Measurements from ENCODE around the gene PRPF6.

Gene PRPF6

DNA sequence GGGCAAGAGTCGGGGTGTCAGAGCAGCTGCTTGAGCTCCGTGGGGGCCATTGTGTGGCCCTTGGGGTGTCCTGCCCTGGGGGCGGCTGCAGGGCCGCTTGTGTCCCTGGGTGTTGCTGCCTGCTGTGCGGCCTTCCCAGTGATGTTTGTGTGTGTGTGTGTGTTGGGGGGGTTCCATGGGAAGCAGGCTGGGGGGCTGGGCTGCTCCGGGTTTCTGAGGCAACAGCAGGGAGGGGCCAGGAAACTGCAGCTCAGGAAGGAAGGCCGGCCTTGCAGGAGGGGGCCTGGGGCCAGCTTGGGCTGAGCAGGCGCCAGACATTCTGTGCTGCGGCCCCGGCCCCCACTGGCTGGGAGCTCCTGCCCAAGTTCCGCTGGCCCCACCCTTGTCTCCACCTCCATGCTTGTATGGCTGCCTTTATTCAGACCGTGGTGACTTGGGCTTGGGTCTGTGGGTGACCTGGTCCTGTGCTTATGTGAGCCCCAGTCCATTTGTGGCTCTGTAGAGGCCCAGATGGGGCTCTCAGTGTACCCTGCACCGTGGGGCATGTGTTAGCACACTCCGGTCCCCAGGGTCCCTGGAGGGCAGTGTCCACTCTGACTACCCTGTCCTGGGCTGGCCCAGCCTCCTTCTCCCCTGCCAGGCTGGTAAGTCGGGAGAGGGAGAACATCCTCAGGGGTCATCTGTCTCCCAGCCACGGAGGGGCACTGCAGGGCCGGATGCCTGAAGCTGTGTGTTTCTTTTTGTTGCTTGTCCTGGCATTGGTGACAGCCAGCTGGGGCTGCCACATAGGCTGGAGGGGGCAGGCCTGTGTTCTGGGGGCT, 73.1 kb downstream of the PRPF6 start:
- peak overlapping the region; percentile 47 to 62 for H3K4ac ChIP-seq (ENCODE audit: low read depth in 1 of 2, low read length in 2 of 2)
- H3K36me3 ChIP-seq (ENCODE audit: control insufficient read depth in 1 of 2, insufficient read depth in 2 of 2, low read depth in 1 of 2, low read length in 2 of 2) = no peaks in the 10 kb centered on the region
- peak overlapping the region; percentile 93 for H4K8ac ChIP-seq (ENCODE audit: low read length)
- H3K4me1 ChIP-seq (ENCODE audit: control insufficient read depth, insufficient read depth, low read depth, low read length) = peaks cover 53% of the 10 kb centered on the region
- H4K91ac ChIP-seq (ENCODE audit: low read length) = peak overlapping the region; percentile 93
- H3K14ac ChIP-seq (ENCODE audit: low read length in 2 of 2) = peak overlapping the region in 1 of 2 experiments; percentile 76
- peaks cover 30 to 81% of the 10 kb centered on the region in 2 experiments for H3K27me3 ChIP-seq (ENCODE audit: control insufficient read depth in 1 of 2, insufficient read depth in 1 of 2, low read length in 2 of 2)
- H2BK12ac ChIP-seq (ENCODE audit: low read length in 2 of 2) = peak overlapping the region; percentile 59 to 92
- H3K79me1 ChIP-seq (replicated peaks; ENCODE audit: low read length, poor library complexity, severe bottlenecking) = no peaks in the 10 kb centered on the region
- H3K27ac ChIP-seq (ENCODE audit: low read length, poor library complexity, severe bottlenecking) = no peak overlapping the region
- no peak overlapping the region for H3K4me2 ChIP-seq (ENCODE audit: low read length, poor library complexity, severe bottlenecking)
- peak overlapping the region; percentile 39 for H2AK5ac ChIP-seq (ENCODE audit: low read length, severe bottlenecking)
- peak overlapping the region; percentile 73 for H2BK120ac ChIP-seq (ENCODE audit: low read depth, low read length)
- peak overlapping the region in 1 of 2 experiments; percentile 51 for H3K23ac ChIP-seq (ENCODE audit: low read length in 2 of 2)
- H3K18ac ChIP-seq (ENCODE audit: low read depth in 1 of 2, low read length in 2 of 2) = peak overlapping the region; percentile 76 to 78
- WGBS = 31% methylated on average over 17 of the region's 17 CpGs
- H2BK5ac ChIP-seq (ENCODE audit: low read depth, low read length, poor library complexity, severe bottlenecking) = no peak overlapping the region
- H3K9me3 ChIP-seq (ENCODE audit: control insufficient read depth, low read length) = no peaks in the 10 kb centered on the region
- H3K9ac ChIP-seq (ENCODE audit: low read length) = no peak overlapping the region
- peak overlapping the region; percentile 57 for H2AFZ ChIP-seq (ENCODE audit: low read depth, low read length)
- no peak overlapping the region for H3K4me3 ChIP-seq (ENCODE audit: insufficient read depth in 1 of 2, low read depth in 1 of 2, low read length in 2 of 2)
- peak; percentile 57 for DNase-seq
- peak overlapping the region; percentile 82 for H2BK15ac ChIP-seq (ENCODE audit: low read depth, poor library complexity, severe bottlenecking)

GRCh38 chr20:64055396-64055892, 74.5 kb downstream of the PRPF6 start:
- H3K79me1 ChIP-seq (replicated peaks; ENCODE audit: low read length, poor library complexity, severe bottlenecking) = no peaks in the 10 kb centered on the region
- H2BK5ac ChIP-seq (ENCODE audit: low read depth, low read length, poor library complexity, severe bottlenecking) = peak overlapping the region; percentile 10
- peak overlapping the region; percentile 73 to 74 for H3K4ac ChIP-seq (ENCODE audit: low read depth in 1 of 2, low read length in 2 of 2)
- H2BK15ac ChIP-seq (ENCODE audit: low read depth, poor library complexity, severe bottlenecking) = no peak overlapping the region
- no peaks in the 10 kb centered on the region for H3K9me3 ChIP-seq (ENCODE audit: control insufficient read depth, low read length)
- H2BK120ac ChIP-seq (ENCODE audit: low read depth, low read length) = peak overlapping the region; percentile 77
- 89% methylated on average over 9 of the region's 9 CpGs for WGBS
- no peak overlapping the region for H3K4me3 ChIP-seq (ENCODE audit: insufficient read depth in 1 of 2, low read depth in 1 of 2, low read length in 2 of 2)
- H4K8ac ChIP-seq (ENCODE audit: low read length) = peak overlapping the region; percentile 87
- peak overlapping the region; percentile 34 to 48 for H3K18ac ChIP-seq (ENCODE audit: low read depth in 1 of 2, low read length in 2 of 2)
- no peak overlapping the region for H3K23ac ChIP-seq (ENCODE audit: low read length in 2 of 2)
- H3K4me2 ChIP-seq (ENCODE audit: low read length, poor library complexity, severe bottlenecking) = no peak overlapping the region
- peak overlapping the region; percentile 53 for H2AK5ac ChIP-seq (ENCODE audit: low read length, severe bottlenecking)
- peak overlapping the region; percentile 14 for H4K91ac ChIP-seq (ENCODE audit: low read length)
- no peak overlapping the region for H3K14ac ChIP-seq (ENCODE audit: low read length in 2 of 2)
- peak overlapping the region; percentile 14 to 38 for H2BK12ac ChIP-seq (ENCODE audit: low read length in 2 of 2)
- H2AFZ ChIP-seq (ENCODE audit: low read depth, low read length) = no peak overlapping the region
- H3K27me3 ChIP-seq (ENCODE audit: control insufficient read depth in 1 of 2, insufficient read depth in 1 of 2, low read length in 2 of 2) = peaks cover 21 to 79% of the 10 kb centered on the region in 2 experiments
- peaks cover 45% of the 10 kb centered on the region for H3K4me1 ChIP-seq (ENCODE audit: control insufficient read depth, insufficient read depth, low read depth, low read length)
- no peaks in the 10 kb centered on the region for H3K36me3 ChIP-seq (ENCODE audit: control insufficient read depth in 1 of 2, insufficient read depth in 2 of 2, low read depth in 1 of 2, low read length in 2 of 2)
- H3K9ac ChIP-seq (ENCODE audit: low read length) = no peak overlapping the region
- no peak for DNase-seq
- H3K27ac ChIP-seq (ENCODE audit: low read length, poor library complexity, severe bottlenecking) = no peak overlapping the region

- H3K23ac ChIP-seq (ENCODE audit: low read length in 2 of 2) = no peak overlapping the region
- H2AFZ ChIP-seq (ENCODE audit: low read depth, low read length) = no peak overlapping the region
- H3K36me3 ChIP-seq (ENCODE audit: control insufficient read depth in 1 of 2, insufficient read depth in 2 of 2, low read depth in 1 of 2, low read length in 2 of 2) = no peaks in the 10 kb centered on the region
- H2BK12ac ChIP-seq (ENCODE audit: low read length in 2 of 2) = peak overlapping the region; percentile 14 to 38
- peaks cover 15 to 73% of the 10 kb centered on the region in 2 experiments for H3K27me3 ChIP-seq (ENCODE audit: control insufficient read depth in 1 of 2, insufficient read depth in 1 of 2, low read length in 2 of 2)
- H3K14ac ChIP-seq (ENCODE audit: low read length in 2 of 2) = peak overlapping the region in 1 of 2 experiments; percentile 68
- H3K4me2 ChIP-seq (ENCODE audit: low read length, poor library complexity, severe bottlenecking) = no peak overlapping the region
- no peak overlapping the region for H2AK5ac ChIP-seq (ENCODE audit: low read length, severe bottlenecking)
- peak overlapping the region; percentile 87 for H4K8ac ChIP-seq (ENCODE audit: low read length)
- H3K4me1 ChIP-seq (ENCODE audit: control insufficient read depth, insufficient read depth, low read depth, low read length) = peaks cover 45% of the 10 kb centered on the region
- no peak overlapping the region for H3K9ac ChIP-seq (ENCODE audit: low read length)
- H3K4ac ChIP-seq (ENCODE audit: low read depth in 1 of 2, low read length in 2 of 2) = peak overlapping the region; percentile 17 to 73
- no peaks in the 10 kb centered on the region for H3K79me1 ChIP-seq (replicated peaks; ENCODE audit: low read length, poor library complexity, severe bottlenecking)
- H4K91ac ChIP-seq (ENCODE audit: low read length) = peak overlapping the region; percentile 62
- peak; percentile 49 for DNase-seq
- no peak overlapping the region for H2BK5ac ChIP-seq (ENCODE audit: low read depth, low read length, poor library complexity, severe bottlenecking)
- peak overlapping the region; percentile 17 for H2BK15ac ChIP-seq (ENCODE audit: low read depth, poor library complexity, severe bottlenecking)
- 63% methylated on average over 22 of the region's 22 CpGs for WGBS
- H3K18ac ChIP-seq (ENCODE audit: low read depth in 1 of 2, low read length in 2 of 2) = peak overlapping the region; percentile 28 to 55
- H3K27ac ChIP-seq (ENCODE audit: low read length, poor library complexity, severe bottlenecking) = no peak overlapping the region
- H3K4me3 ChIP-seq (ENCODE audit: insufficient read depth in 1 of 2, low read depth in 1 of 2, low read length in 2 of 2) = no peak overlapping the region
- H3K9me3 ChIP-seq (ENCODE audit: control insufficient read depth, low read length) = no peaks in the 10 kb centered on the region
- peak overlapping the region; percentile 77 for H2BK120ac ChIP-seq (ENCODE audit: low read depth, low read length)
Measured at GRCh38 chr20:64055893-64056638, 75.1 kb downstream of the PRPF6 start.

DNA sequence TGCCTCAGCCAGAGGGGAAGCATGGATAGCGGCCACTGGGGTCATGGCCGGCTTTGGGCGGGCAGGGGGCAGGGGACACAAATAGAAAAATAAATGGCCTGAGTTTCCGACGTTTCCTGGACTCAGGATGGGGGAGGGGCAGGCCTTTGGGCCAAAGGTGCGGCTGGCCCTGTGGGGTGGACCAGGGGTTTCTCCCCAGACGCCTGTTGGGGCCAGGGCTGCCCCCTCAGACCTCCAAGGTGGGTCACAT, 75.6 kb downstream of the PRPF6 start:
- H3K27me3 ChIP-seq (ENCODE audit: control insufficient read depth in 1 of 2, insufficient read depth in 1 of 2, low read length in 2 of 2) = peaks cover 12 to 68% of the 10 kb centered on the region in 2 experiments
- no peak overlapping the region for H2BK5ac ChIP-seq (ENCODE audit: low read depth, low read length, poor library complexity, severe bottlenecking)
- no peak overlapping the region for H3K4me2 ChIP-seq (ENCODE audit: low read length, poor library complexity, severe bottlenecking)
- H3K27ac ChIP-seq (ENCODE audit: low read length, poor library complexity, severe bottlenecking) = no peak overlapping the region
- H3K23ac ChIP-seq (ENCODE audit: low read length in 2 of 2) = no peak overlapping the region
- H3K79me1 ChIP-seq (replicated peaks; ENCODE audit: low read length, poor library complexity, severe bottlenecking) = no peaks in the 10 kb centered on the region
- H2AFZ ChIP-seq (ENCODE audit: low read depth, low read length) = no peak overlapping the region
- H3K4me3 ChIP-seq (ENCODE audit: insufficient read depth in 1 of 2, low read depth in 1 of 2, low read length in 2 of 2) = no peak overlapping the region
- H2BK15ac ChIP-seq (ENCODE audit: low read depth, poor library complexity, severe bottlenecking) = peak overlapping the region; percentile 17
- H3K4ac ChIP-seq (ENCODE audit: low read depth in 1 of 2, low read length in 2 of 2) = no peak overlapping the region
- 58% methylated on average over 7 of the region's 7 CpGs for WGBS
- H2BK12ac ChIP-seq (ENCODE audit: low read length in 2 of 2) = peak overlapping the region in 1 of 2 experiments; percentile 26
- H3K18ac ChIP-seq (ENCODE audit: low read depth in 1 of 2, low read length in 2 of 2) = no peak overlapping the region
- no peaks in the 10 kb centered on the region for H3K36me3 ChIP-seq (ENCODE audit: control insufficient read depth in 1 of 2, insufficient read depth in 2 of 2, low read depth in 1 of 2, low read length in 2 of 2)
- no peak overlapping the region for H3K14ac ChIP-seq (ENCODE audit: low read length in 2 of 2)
- H4K8ac ChIP-seq (ENCODE audit: low read length) = no peak overlapping the region
- H3K9me3 ChIP-seq (ENCODE audit: control insufficient read depth, low read length) = no peaks in the 10 kb centered on the region
- no peak overlapping the region for H4K91ac ChIP-seq (ENCODE audit: low read length)
- DNase-seq = no peak
- H2AK5ac ChIP-seq (ENCODE audit: low read length, severe bottlenecking) = no peak overlapping the region
- no peak overlapping the region for H3K9ac ChIP-seq (ENCODE audit: low read length)
- H2BK120ac ChIP-seq (ENCODE audit: low read depth, low read length) = peak overlapping the region; percentile 4
- H3K4me1 ChIP-seq (ENCODE audit: control insufficient read depth, insufficient read depth, low read depth, low read length) = peaks cover 45% of the 10 kb centered on the region

Data from mesenchymal stem cell (in vitro differentiated cells and primary cell).